Measurements from ENCODE around the gene DOK1.

DNA sequence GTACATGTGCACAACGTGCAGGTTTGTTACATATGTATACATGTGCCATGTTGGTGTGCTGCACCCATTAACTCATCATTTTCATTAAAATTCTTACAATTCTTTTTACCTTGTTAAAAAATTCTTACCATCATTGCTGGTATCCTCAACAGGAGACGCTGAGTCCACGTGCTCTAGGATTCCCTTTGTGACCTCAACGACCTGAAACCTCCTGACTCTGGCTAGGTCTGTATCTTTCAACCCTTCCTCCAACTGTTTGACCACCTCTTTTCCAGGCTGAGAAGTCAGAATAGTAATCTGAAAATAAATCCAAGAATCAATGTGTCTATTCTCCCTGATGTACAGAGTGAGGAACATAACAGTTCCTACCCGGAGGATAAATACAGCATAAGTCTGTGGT, 52.4 kb downstream of the DOK1 start:
- no peak for TF ChIP-seq POLR2A (IDR thresholded peaks at IDR 0.05)
- no peak for TF ChIP-seq CTCF (IDR thresholded peaks at IDR 0.05 in 8 of 11, conservative IDR thresholded peaks at IDR 0.05 in 3 of 11)
